ENCODE measurements around the gene UMOD. TPM values are rescaled to one million over a fixed set of nuclear protein-coding genes. Genes with fewer than 3 reads are reported as not detected.

UMOD gene
- total RNA-seq, 6 experiments from 2014 or later, result not detected

DNA sequence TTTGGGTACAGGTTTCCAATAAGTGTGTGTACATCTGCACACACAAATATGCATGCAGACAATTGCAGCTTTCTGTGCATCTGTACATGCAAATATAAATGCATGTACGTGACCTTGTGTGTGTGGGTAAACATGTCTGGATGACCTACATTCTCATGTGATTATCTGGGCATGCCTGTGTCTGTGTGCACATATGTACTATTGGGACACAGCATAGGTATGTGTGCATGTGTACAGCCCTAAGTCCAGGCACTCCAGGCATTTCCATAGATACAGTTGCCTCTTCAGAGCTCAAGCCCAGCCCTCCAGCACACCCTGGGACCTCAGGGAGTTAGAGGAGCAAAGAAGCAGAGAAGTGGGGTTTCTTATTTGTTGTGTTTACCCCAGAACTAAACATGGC, 18.1 kb downstream of the UMOD start:
- TF ChIP-seq, protein P1, sequence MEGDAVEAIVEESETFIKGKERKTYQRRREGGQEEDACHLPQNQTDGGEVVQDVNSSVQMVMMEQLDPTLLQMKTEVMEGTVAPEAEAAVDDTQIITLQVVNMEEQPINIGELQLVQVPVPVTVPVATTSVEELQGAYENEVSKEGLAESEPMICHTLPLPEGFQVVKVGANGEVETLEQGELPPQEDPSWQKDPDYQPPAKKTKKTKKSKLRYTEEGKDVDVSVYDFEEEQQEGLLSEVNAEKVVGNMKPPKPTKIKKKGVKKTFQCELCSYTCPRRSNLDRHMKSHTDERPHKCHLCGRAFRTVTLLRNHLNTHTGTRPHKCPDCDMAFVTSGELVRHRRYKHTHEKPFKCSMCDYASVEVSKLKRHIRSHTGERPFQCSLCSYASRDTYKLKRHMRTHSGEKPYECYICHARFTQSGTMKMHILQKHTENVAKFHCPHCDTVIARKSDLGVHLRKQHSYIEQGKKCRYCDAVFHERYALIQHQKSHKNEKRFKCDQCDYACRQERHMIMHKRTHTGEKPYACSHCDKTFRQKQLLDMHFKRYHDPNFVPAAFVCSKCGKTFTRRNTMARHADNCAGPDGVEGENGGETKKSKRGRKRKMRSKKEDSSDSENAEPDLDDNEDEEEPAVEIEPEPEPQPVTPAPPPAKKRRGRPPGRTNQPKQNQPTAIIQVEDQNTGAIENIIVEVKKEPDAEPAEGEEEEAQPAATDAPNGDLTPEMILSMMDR (IDR thresholded peaks at IDR 0.05), result no peak
- 0 out of 2 replicates have a peak, but pooled peaks cover 10% of the 10 kb centered on the region for H3K36me3 Mint-ChIP-seq (ENCODE audit: low read depth)
- DNase-seq, result no peak
- H3K4me3 Mint-ChIP-seq, result no peak overlapping the region
- H3K27ac Mint-ChIP-seq, result no peak overlapping the region
- H3K27me3 Mint-ChIP-seq (ENCODE audit: insufficient read depth), result peaks cover 2% of the 10 kb centered on the region; the same call in 1 of the 2 replicates
- no peaks in the 10 kb centered on the region for H3K4me1 Mint-ChIP-seq (ENCODE audit: low read depth)
- H3K9me3 Mint-ChIP-seq, result peaks cover 23% of the 10 kb centered on the region

DNA sequence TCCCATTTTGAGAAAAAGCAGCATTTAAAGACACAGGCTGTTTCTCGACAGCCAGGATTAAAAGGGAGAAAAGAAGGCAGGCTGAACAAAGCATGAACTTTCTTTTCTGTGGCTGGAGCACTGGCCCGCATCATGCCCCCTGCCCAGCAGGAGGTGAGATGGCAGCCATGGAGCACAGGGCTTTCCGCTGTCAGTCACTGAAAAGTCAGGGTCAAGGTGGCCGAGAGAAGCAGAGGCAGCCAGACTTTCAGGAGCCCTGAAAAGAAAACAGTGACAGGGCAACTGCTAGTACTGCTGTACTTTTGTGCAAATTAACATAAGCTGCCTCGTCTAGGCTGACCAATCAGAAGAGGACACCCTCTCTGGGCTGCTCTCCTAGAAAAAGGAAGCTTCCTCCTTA, 19.4 kb downstream of the UMOD start:
- no peak for DNase-seq
- Mint-ChIP-seq H3K9me3 (peaks cover 32% of the 10 kb centered on the region), H3K27ac (no peak overlapping the region), H3K4me3 (no peak overlapping the region), H3K4me1 (ENCODE audit: low read depth) (no peaks in the 10 kb centered on the region), H3K27me3 (ENCODE audit: insufficient read depth) (peaks cover 2% of the 10 kb centered on the region; the same call in 1 of the 2 replicates), H3K36me3 (ENCODE audit: low read depth) (0 out of 2 replicates have a peak, but pooled peaks cover 13% of the 10 kb centered on the region)
- TF ChIP-seq, protein P1 (IDR thresholded peaks at IDR 0.05), result no peak

DNA sequence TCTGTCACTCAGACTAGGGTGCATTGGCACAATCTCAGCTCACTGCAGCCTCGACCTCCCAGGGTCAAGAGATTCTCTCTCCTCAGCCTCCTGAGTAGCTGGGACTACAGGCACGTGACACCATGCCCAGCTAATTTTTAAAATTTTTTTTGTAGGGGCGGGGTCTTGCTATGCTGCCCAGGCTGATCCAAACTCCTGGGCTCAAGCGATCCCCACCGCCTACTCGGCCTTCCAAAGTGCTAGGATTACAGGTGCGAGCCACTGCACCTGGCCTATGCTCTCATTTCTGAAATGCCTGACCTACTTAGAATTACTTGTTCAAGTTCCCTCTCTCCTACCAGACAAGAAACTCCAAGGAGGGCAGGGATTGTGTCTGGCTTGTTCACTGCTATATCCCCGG, 20.1 kb downstream of the UMOD start:
- Mint-ChIP-seq H3K4me3 (no peak overlapping the region), H3K4me1 (ENCODE audit: low read depth) (no peaks in the 10 kb centered on the region), H3K27ac (no peak overlapping the region), H3K9me3 (peaks cover 37% of the 10 kb centered on the region), H3K27me3 (ENCODE audit: insufficient read depth) (peaks cover 2% of the 10 kb centered on the region; the same call in 1 of the 2 replicates), H3K36me3 (ENCODE audit: low read depth) (0 out of 2 replicates have a peak, but pooled peaks cover 13% of the 10 kb centered on the region)
- TF ChIP-seq, protein P1 (IDR thresholded peaks at IDR 0.05), result no peak
- no peak for DNase-seq

DNA sequence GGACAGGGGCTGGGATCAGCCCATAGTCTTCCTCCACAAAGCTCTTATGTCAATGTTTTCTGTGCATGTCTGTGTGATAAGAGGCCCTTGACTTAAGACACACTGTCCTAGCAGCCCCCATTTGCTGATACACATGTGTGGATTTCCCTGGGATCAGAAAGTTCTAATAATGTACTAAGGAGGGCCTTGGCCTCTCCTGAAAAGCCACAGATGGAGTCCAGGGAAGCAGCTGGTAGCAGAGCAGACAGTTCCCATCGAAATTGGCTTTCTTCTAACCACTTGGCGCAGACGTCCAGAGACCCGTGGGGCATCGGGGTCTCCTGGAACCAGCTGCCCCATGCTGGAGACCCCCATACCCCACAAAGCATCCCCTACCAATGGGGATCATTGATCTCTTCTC, 20.9 kb downstream of the UMOD start:
- TF ChIP-seq, protein P1 (IDR thresholded peaks at IDR 0.05), result no peak
- no peaks in the 10 kb centered on the region; the same call in 1 of the 2 replicates for H3K27me3 Mint-ChIP-seq (ENCODE audit: insufficient read depth)
- peaks cover 43% of the 10 kb centered on the region for H3K9me3 Mint-ChIP-seq
- no peak overlapping the region for H3K27ac Mint-ChIP-seq
- no peak overlapping the region for H3K4me3 Mint-ChIP-seq
- 0 out of 2 replicates have a peak, but pooled peaks cover 13% of the 10 kb centered on the region for H3K36me3 Mint-ChIP-seq (ENCODE audit: low read depth)
- no peak for DNase-seq
- no peaks in the 10 kb centered on the region for H3K4me1 Mint-ChIP-seq (ENCODE audit: low read depth)

DNA sequence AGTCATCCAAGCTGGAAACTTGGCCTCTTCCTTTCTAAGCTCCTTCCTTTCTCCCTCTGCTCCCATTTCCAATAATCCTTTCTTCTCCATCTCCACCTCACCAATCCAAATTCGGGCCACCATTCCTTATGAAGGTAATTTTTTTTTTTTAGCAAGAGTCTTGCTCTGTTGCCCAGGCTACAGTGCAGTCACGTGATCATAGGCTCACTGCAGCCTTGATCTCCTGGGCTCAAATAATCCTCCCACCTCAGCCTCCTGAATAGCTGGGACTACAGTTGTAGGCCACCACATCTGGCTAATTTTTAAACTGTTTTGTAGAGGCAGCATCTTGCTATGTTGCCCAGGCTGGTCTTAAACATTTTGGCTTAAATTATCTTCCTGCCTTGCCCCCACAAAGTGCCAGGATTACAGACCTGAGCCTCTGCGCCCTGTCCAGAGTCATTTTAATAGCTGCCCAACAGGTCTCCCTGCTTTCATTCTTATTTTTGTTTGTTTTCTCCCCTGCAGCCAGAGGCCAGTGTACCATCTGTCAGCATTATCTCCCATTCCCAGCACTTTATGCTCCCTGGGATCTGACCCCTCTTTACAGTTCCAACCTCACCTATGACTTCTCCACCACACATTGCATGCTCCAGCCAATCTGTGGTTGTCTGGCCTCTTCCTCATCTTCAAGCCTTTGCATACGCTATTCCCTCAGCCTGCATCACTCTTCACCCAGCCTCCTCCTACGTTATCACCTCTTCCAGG, 22.9 kb downstream of the UMOD start:
- TF ChIP-seq, protein P1 (IDR thresholded peaks at IDR 0.05), result no peak
- Mint-ChIP-seq H3K27ac (no peak overlapping the region), H3K9me3 (peaks cover 54% of the 10 kb centered on the region), H3K27me3 (ENCODE audit: insufficient read depth) (no peaks in the 10 kb centered on the region), H3K36me3 (ENCODE audit: low read depth) (0 out of 2 replicates have a peak, but pooled peaks cover 13% of the 10 kb centered on the region), H3K4me3 (no peak overlapping the region), H3K4me1 (ENCODE audit: low read depth) (no peaks in the 10 kb centered on the region)
- DNase-seq, result no peak
